ENCODE data around the gene PROC. TPM values are rescaled to one million over a fixed set of nuclear protein-coding genes. Genes with fewer than 3 reads are reported as not detected.

PROC gene
- total RNA-seq, 1 experiment from 2014 or later, result 1.1 TPM

Small RNA genes within 50 kb of the gene (microRNA-seq; reads per million reads assigned to microRNA genes)
- gene MIR4783 (ENCODE audit: unreplicated experiment), result not detected

Other genes with a start within 250 kb of the PROC start
- 5.7 TPM for gene CYP27C1, start 198.1 kb upstream of the PROC start, total RNA-seq (2021; ENCODE audit: unreplicated experiment)
- 38.0 TPM for gene ERCC3, start 124.3 kb upstream of the PROC start, total RNA-seq (2021; ENCODE audit: unreplicated experiment)
- 70.6 TPM for gene MAP3K2, start 30.5 kb upstream of the PROC start, total RNA-seq (2021; ENCODE audit: unreplicated experiment)
- gene IWS1, start 108.1 kb downstream of the PROC start, total RNA-seq (2021; ENCODE audit: unreplicated experiment), result 48.6 TPM
- 0.15 TPM for gene MYO7B, start 117.3 kb downstream of the PROC start, total RNA-seq (2021; ENCODE audit: unreplicated experiment)
- not detected for gene GPR17, start 227.7 kb downstream of the PROC start, total RNA-seq (2021; ENCODE audit: unreplicated experiment)

Data from Panc1 (cell line).